Measurements from ENCODE around the gene BANF1. TPM values are rescaled to one million over a fixed set of nuclear protein-coding genes. Genes with fewer than 3 reads are reported as not detected.

The BANF1 gene
- total RNA-seq, 1 donor from 2014 or later = 16.7 TPM

- DNase-seq = no peak
Measured at GRCh38 chr11:66042227-66042995, 40.1 kb downstream of the BANF1 start.

- no peak for DNase-seq
Measured at GRCh38 chr11:66042996-66043906, 40.9 kb downstream of the BANF1 start.

GRCh38 chr11:66044757-66045156 is 42.5 kb downstream of the BANF1 start:
- no peak for DNase-seq

- peak; percentile 45 for DNase-seq
Measured at GRCh38 chr11:66045177-66045639, 42.9 kb downstream of the BANF1 start.

GRCh38 chr11:66046901-66047300 is 44.6 kb downstream of the BANF1 start:
- DNase-seq = no peak

GRCh38 chr11:66047541-66048365 is 45.5 kb downstream of the BANF1 start:
- no peak for DNase-seq

GRCh38 chr11:66048547-66049323 is 46.4 kb downstream of the BANF1 start, which contains the start of gene GAL3ST3:
TSS of gene GAL3ST3 (minus strand) at chr11:66049161. CDS start at chr11:66045415, 3,746 bp downstream.
- DNase-seq = no peak

GRCh38 chr11:66050581-66051231 is 48.4 kb downstream of the BANF1 start:
- no peak for DNase-seq

GRCh38 chr11:66051371-66051765 is 49.1 kb downstream of the BANF1 start:
- no peak for DNase-seq

GRCh38 chr11:66051766-66052663 is 49.7 kb downstream of the BANF1 start, which contains the start of gene SF3B2:
TSS of gene SF3B2 (plus strand) at chr11:66052364. CDS start at chr11:66052385, 21 bp downstream.
- DNase-seq = peak; percentile 98

GRCh38 chr11:66052664-66052982 is 50.3 kb downstream of the BANF1 start:
- no peak for DNase-seq

Other genes with a start within 250 kb of the BANF1 start
- gene AP5B1, start 221.5 kb upstream of the BANF1 start, total RNA-seq = 4.7 TPM
- not detected for gene OVOL1, start 215.4 kb upstream of the BANF1 start, total RNA-seq
- gene SNX32, start 168.5 kb upstream of the BANF1 start, total RNA-seq = 7.3 TPM
- 404 TPM for gene CFL1, start 144.3 kb upstream of the BANF1 start, total RNA-seq
- 45.9 TPM for gene MUS81, start 142.1 kb upstream of the BANF1 start, total RNA-seq
- 13.3 TPM for gene EFEMP2, start 129.7 kb upstream of the BANF1 start, total RNA-seq
- gene CTSW, start 122.7 kb upstream of the BANF1 start, total RNA-seq = not detected
- gene FIBP, start 114.0 kb upstream of the BANF1 start, total RNA-seq = 107 TPM
- 14.0 TPM for gene CCDC85B, start 111.8 kb upstream of the BANF1 start, total RNA-seq
- gene FOSL1, start 102.1 kb upstream of the BANF1 start, total RNA-seq = not detected
- 12.6 TPM for gene C11orf68, start 83.4 kb upstream of the BANF1 start, total RNA-seq
- gene DRAP1, start 83.1 kb upstream of the BANF1 start, total RNA-seq = 50.4 TPM
- not detected for gene TSGA10IP, start 57.0 kb upstream of the BANF1 start, total RNA-seq
- 22.1 TPM for gene SART1, start 40.8 kb upstream of the BANF1 start, total RNA-seq
- 20.7 TPM for gene EIF1AD, start 346 bp upstream of the BANF1 start, total RNA-seq
- gene CST6, start 9.5 kb downstream of the BANF1 start, total RNA-seq = not detected
- not detected for gene CATSPER1, start 24.0 kb downstream of the BANF1 start, total RNA-seq
- 14.0 TPM for gene GAL3ST3, start 46.7 kb downstream of the BANF1 start, total RNA-seq
- 88.6 TPM for gene SF3B2, start 49.9 kb downstream of the BANF1 start, total RNA-seq
- gene PACS1, start 67.8 kb downstream of the BANF1 start, total RNA-seq = 34.5 TPM